Activated CD8-positive, alpha-beta T cell treated with anti-CD3 and anti-CD28 coated beads, Interleukin-2, amount 10 ng/mL, durations not matched to agents 7 days and 5 days (primary cell): ENCODE results near the gene NOCT. TPM values are rescaled to one million over a fixed set of nuclear protein-coding genes. Genes with fewer than 3 reads are reported as not detected.

Experiments used
- ATAC-seq: fragments of 150-1000 bp; cut with Tn5 transposase; one replicate; pipeline ENCODE4 v1.10.0; 2021; ENCODE audit warnings: moderate library complexity
- CTCF ChIA-PET: fragments of 350-600 bp; sonication (Branson Sonifier 250); formaldehyde crosslinking; loops from one replicate; lab custom pipeline; 2021; ENCODE audit warnings: antibody characterized with exemption; lab: Charles Lee
- POLR2A ChIA-PET: fragments of 350-600 bp; sonication (Branson Sonifier 250); formaldehyde crosslinking; loops from one replicate; lab custom pipeline; 2021; ENCODE audit warnings: antibody characterized with exemption; lab: Charles Lee
- DNase-seq: peaks from one replicate; pipeline ENCODE4 v3.0.0-alpha.2; 2020
- H3K27ac Mint-ChIP-seq: one replicate; pipeline ENCODE4 v1.8.0; 2021; ENCODE audit warnings: mild to moderate bottlenecking, mixed read lengths
- H3K27me3 Mint-ChIP-seq: one replicate; pipeline ENCODE4 v1.8.0; 2021; ENCODE audit warnings: low read depth, mixed read lengths
- H3K36me3 Mint-ChIP-seq: one replicate; pipeline ENCODE4 v1.8.0; 2021; ENCODE audit warnings: low read depth, mixed read lengths
- H3K4me1 Mint-ChIP-seq: one replicate; pipeline ENCODE4 v1.8.0; 2021; ENCODE audit warnings: low read depth, mixed read lengths
- H3K4me3 Mint-ChIP-seq: one replicate; pipeline ENCODE4 v1.8.0; 2021; ENCODE audit warnings: mild to moderate bottlenecking, mixed read lengths
- H3K9me3 Mint-ChIP-seq: one replicate; pipeline ENCODE4 v1.8.0; 2022; ENCODE audit warnings: mixed read lengths; ENCODE audit not compliant: insufficient read depth
- total RNA-seq, 2 experiments: library from RNA; stranded (reverse); gene quantifications; one replicate each; pipeline ENCODE4 v1.2.3, GENCODE V29; 2021

NOCT gene
- 1 to 10 TPM; 8.6 to 9.3 TPM for total RNA-seq

GRCh38 chr4:139015269-139015947 is at the start of gene NOCT:
TSS of gene NOCT (plus strand) at chr4:139015781. CDS start at chr4:139015982, 201 bp downstream.
- CTCF ChIA-PET, result interaction anchor here (1.2 to 1.9 kb wide), 5 partner anchors 13 to 401 kb away, joined by 3 to 26 read pairs (median 6); no protein-coding TSS in a partner anchor
- H3K4me1 Mint-ChIP-seq, result peaks cover 38% of the 10 kb centered on the region
- peak within 1 kb of the TSS; percentile 93 for H3K4me3 Mint-ChIP-seq
- ATAC-seq (peak; percentile 97), DNase-seq (peak; percentile 94)
- H3K27me3 Mint-ChIP-seq, result no peaks in the 10 kb centered on the region
- H3K27ac Mint-ChIP-seq, result peak within 1 kb of the TSS; percentile 96
- H3K9me3 Mint-ChIP-seq, result no peaks in the 10 kb centered on the region
- POLR2A ChIA-PET, result interaction anchor here (0.6 to 3.3 kb wide), 6 partner anchors 9 to 542 kb away, joined by 3 to 24 read pairs (median 4); no protein-coding TSS in a partner anchor
- H3K36me3 Mint-ChIP-seq, result peaks cover 17% of the 10 kb centered on the region

- no peak overlapping the region for H3K27ac Mint-ChIP-seq
- H3K4me1 Mint-ChIP-seq, result no peaks in the 10 kb centered on the region
- no peaks in the 10 kb centered on the region for H3K36me3 Mint-ChIP-seq
- no peaks in the 10 kb centered on the region for H3K9me3 Mint-ChIP-seq
- CTCF ChIA-PET, result no interaction called here
- no peak for DNase-seq
- no peak overlapping the region for H3K4me3 Mint-ChIP-seq
- no peaks in the 10 kb centered on the region for H3K27me3 Mint-ChIP-seq
- POLR2A ChIA-PET, result no interaction called here
- no peak for ATAC-seq
These were observed 48.3 kb upstream of the NOCT start for GRCh38 chr4:138967313-138967712.

- H3K9me3 Mint-ChIP-seq, result no peaks in the 10 kb centered on the region
These were observed 42.4 kb upstream of the NOCT start for GRCh38 chr4:138972956-138973801.

GRCh38 chr4:138975225-138975624 is 40.4 kb upstream of the NOCT start:
- Mint-ChIP-seq H3K36me3 (no peaks in the 10 kb centered on the region), H3K9me3 (no peaks in the 10 kb centered on the region), H3K4me3 (no peak overlapping the region), H3K27me3 (no peaks in the 10 kb centered on the region), H3K4me1 (no peaks in the 10 kb centered on the region), H3K27ac (no peak overlapping the region)
- no peak for DNase-seq
- ChIA-PET POLR2A (no interaction called here), CTCF (no interaction called here)
- no peak for ATAC-seq

More at GRCh38 chr4:138972956-138973801, 42.4 kb upstream of the NOCT start:
- ATAC-seq (no peak), DNase-seq (no peak)
- ChIA-PET POLR2A (no interaction called here), CTCF (no interaction called here)
- Mint-ChIP-seq H3K36me3 (no peaks in the 10 kb centered on the region), H3K27me3 (no peaks in the 10 kb centered on the region), H3K4me1 (no peaks in the 10 kb centered on the region), H3K27ac (no peak overlapping the region), H3K4me3 (no peak overlapping the region)

- no peak overlapping the region for H3K27ac Mint-ChIP-seq
- no peak overlapping the region for H3K4me3 Mint-ChIP-seq
- CTCF ChIA-PET, result no interaction called here
- DNase-seq (no peak), ATAC-seq (no peak)
- no peaks in the 10 kb centered on the region for H3K9me3 Mint-ChIP-seq
- H3K36me3 Mint-ChIP-seq, result no peaks in the 10 kb centered on the region
- H3K4me1 Mint-ChIP-seq, result no peaks in the 10 kb centered on the region
- H3K27me3 Mint-ChIP-seq, result no peaks in the 10 kb centered on the region
- POLR2A ChIA-PET, result no interaction called here
These were observed 39.1 kb upstream of the NOCT start for GRCh38 chr4:138976526-138976925.

GRCh38 chr4:138977524-138977923 is 38.1 kb upstream of the NOCT start:
- no peak for ATAC-seq
- CTCF ChIA-PET, result no interaction called here
- H3K9me3 Mint-ChIP-seq, result no peaks in the 10 kb centered on the region
- no peak overlapping the region for H3K27ac Mint-ChIP-seq
- DNase-seq, result no peak
- H3K4me3 Mint-ChIP-seq, result no peak overlapping the region
- no peaks in the 10 kb centered on the region for H3K4me1 Mint-ChIP-seq
- no peaks in the 10 kb centered on the region for H3K36me3 Mint-ChIP-seq
- H3K27me3 Mint-ChIP-seq, result no peaks in the 10 kb centered on the region
- POLR2A ChIA-PET, result no interaction called here

- no peak for ATAC-seq
- DNase-seq, result no peak
- no peaks in the 10 kb centered on the region for H3K9me3 Mint-ChIP-seq
- POLR2A ChIA-PET, result no interaction called here
- H3K27me3 Mint-ChIP-seq, result no peaks in the 10 kb centered on the region
- CTCF ChIA-PET, result no interaction called here
- H3K4me1 Mint-ChIP-seq, result no peaks in the 10 kb centered on the region
- no peaks in the 10 kb centered on the region for H3K36me3 Mint-ChIP-seq
- H3K4me3 Mint-ChIP-seq, result no peak overlapping the region
- H3K27ac Mint-ChIP-seq, result no peak overlapping the region
These were observed 37.5 kb upstream of the NOCT start for GRCh38 chr4:138978028-138978585.

GRCh38 chr4:138978600-138978999 is 37.0 kb upstream of the NOCT start:
- Mint-ChIP-seq H3K36me3 (no peaks in the 10 kb centered on the region), H3K27me3 (no peaks in the 10 kb centered on the region), H3K27ac (no peak overlapping the region), H3K9me3 (no peaks in the 10 kb centered on the region), H3K4me1 (no peaks in the 10 kb centered on the region), H3K4me3 (no peak overlapping the region)
- ATAC-seq (no peak), DNase-seq (no peak)
- ChIA-PET CTCF (no interaction called here), POLR2A (no interaction called here)

GRCh38 chr4:138979742-138980141 is 35.8 kb upstream of the NOCT start:
- H3K36me3 Mint-ChIP-seq, result no peaks in the 10 kb centered on the region
- H3K9me3 Mint-ChIP-seq, result no peaks in the 10 kb centered on the region
- no peak overlapping the region for H3K27ac Mint-ChIP-seq
- ATAC-seq, result no peak
- no peaks in the 10 kb centered on the region for H3K4me1 Mint-ChIP-seq
- peaks cover 1% of the 10 kb centered on the region for H3K27me3 Mint-ChIP-seq
- no peak overlapping the region for H3K4me3 Mint-ChIP-seq
- ChIA-PET POLR2A (no interaction called here), CTCF (no interaction called here)
- no peak for DNase-seq

- DNase-seq (no peak), ATAC-seq (no peak)
- Mint-ChIP-seq H3K9me3 (no peaks in the 10 kb centered on the region), H3K36me3 (no peaks in the 10 kb centered on the region), H3K4me1 (no peaks in the 10 kb centered on the region), H3K4me3 (no peak overlapping the region), H3K27me3 (peaks cover 2% of the 10 kb centered on the region), H3K27ac (no peak overlapping the region)
- CTCF ChIA-PET, result no interaction called here
- POLR2A ChIA-PET, result no interaction called here
These were observed 33.6 kb upstream of the NOCT start for GRCh38 chr4:138981930-138982390.

GRCh38 chr4:138982754-138983153 is 32.8 kb upstream of the NOCT start:
- H3K36me3 Mint-ChIP-seq, result no peaks in the 10 kb centered on the region
- DNase-seq (no peak), ATAC-seq (no peak)
- CTCF ChIA-PET, result no interaction called here
- H3K4me1 Mint-ChIP-seq, result no peaks in the 10 kb centered on the region
- H3K9me3 Mint-ChIP-seq, result no peaks in the 10 kb centered on the region
- H3K4me3 Mint-ChIP-seq, result no peak overlapping the region
- peaks cover 2% of the 10 kb centered on the region for H3K27me3 Mint-ChIP-seq
- no peak overlapping the region for H3K27ac Mint-ChIP-seq
- POLR2A ChIA-PET, result no interaction called here

GRCh38 chr4:138983690-138984089 is 31.9 kb upstream of the NOCT start:
- Mint-ChIP-seq H3K27me3 (peaks cover 2% of the 10 kb centered on the region), H3K27ac (no peak overlapping the region), H3K4me3 (no peak overlapping the region), H3K4me1 (no peaks in the 10 kb centered on the region), H3K36me3 (no peaks in the 10 kb centered on the region), H3K9me3 (no peaks in the 10 kb centered on the region)
- POLR2A ChIA-PET, result no interaction called here
- CTCF ChIA-PET, result no interaction called here
- DNase-seq (no peak), ATAC-seq (no peak)
